Measurements from ENCODE around the gene CCL15. TPM values are rescaled to one million over a fixed set of nuclear protein-coding genes. Genes with fewer than 3 reads are reported as not detected.
A peak's percentile ranks its signal among the peaks of the same experiment; 100 is the strongest.

The CCL15 gene
- total and polyA plus RNA-seq, 2 donors (not counting 3 experiments of a cell fraction or from before 2014, with no cell fraction given), result not detected

DNA sequence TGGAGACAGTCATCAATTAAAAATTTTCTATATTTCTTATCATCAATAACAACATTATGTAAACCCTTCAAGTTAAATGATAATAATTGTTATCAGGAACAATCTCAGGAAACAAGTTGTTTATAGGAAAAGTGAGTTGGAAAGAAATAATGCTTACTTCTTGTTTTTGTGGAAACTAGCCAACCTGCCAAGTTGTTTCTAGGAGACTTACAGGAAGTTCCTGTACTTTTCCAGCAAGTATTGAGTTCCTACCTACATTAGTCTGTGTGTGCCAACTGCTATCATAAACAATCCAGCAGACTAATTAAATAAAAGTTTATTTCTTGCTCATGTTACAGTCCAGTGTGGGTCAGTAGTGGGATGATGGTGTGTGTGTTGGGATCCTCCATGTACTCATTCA lies 13.2 kb downstream of the CCL15 start:
- dilution Hi-C loops (cut with MboI; ENCODE audit: extremely low pct_ligation_motif_present, low sequenced_read_pairs), result no loop called here
- Histone ChIP-seq H3K79me2 (ENCODE audit: control insufficient read depth, insufficient read depth, low read length) (no peaks in the 10 kb centered on the region), H3K9me1 (replicated peaks; ENCODE audit: control insufficient read depth, extremely low read depth, insufficient read depth, low read length) (no peaks in the 10 kb centered on the region), H4K20me1 (replicated peaks; ENCODE audit: control insufficient read depth, extremely low read depth, insufficient read depth, low read length) (no peaks in the 10 kb centered on the region), H3K27ac (ENCODE audit: insufficient read depth, low read depth, low read length) (peak overlapping the region; percentile 49), H3K9ac (replicated peaks; ENCODE audit: extremely low read depth, insufficient read depth, low read length) (no peak overlapping the region), H3K4me3 (replicated peaks in 1 of 3; ENCODE audit: insufficient read depth in 1 of 3, low read depth in 1 of 3, low read length in 3 of 3) (no peak overlapping the region), H3K36me3 (ENCODE audit: control insufficient read depth in 2 of 2, extremely low read depth in 1 of 2, insufficient read depth in 2 of 2, low read length in 2 of 2) (peaks cover 0 to 4% of the 10 kb centered on the region in 2 experiments), H3K9me3 (replicated peaks; ENCODE audit: control insufficient read depth, insufficient read depth, low read length) (no peaks in the 10 kb centered on the region), H3K4me2 (ENCODE audit: insufficient read depth, low read length) (peak overlapping the region; percentile 4), H2AFZ (ENCODE audit: low read depth, low read length) (peak overlapping the region; percentile 2), H3K4me1 (ENCODE audit: control insufficient read depth, extremely low read depth, insufficient read depth, low read length) (peaks cover 33% of the 10 kb centered on the region), H3K27me3 (ENCODE audit: control insufficient read depth in 2 of 2, insufficient read depth in 2 of 2, low read length in 2 of 2) (no peaks in the 10 kb centered on the region)
- ChIA-PET CTCF (interaction anchor here (1.1 to 2.3 kb wide), 3 partner anchors 12 to 21 kb away, joined by 3 to 24 read pairs (median 6); no protein-coding TSS in a partner anchor), POLR2A (no interaction called here)
- DNase-seq (ENCODE audit: low read depth, low spot score) (peak; percentile 89), FAIRE-seq (no peak)
- intact Hi-C loops (cut with micrococcal nuclease), result loop anchor here (1.0 kb wide), 1 partner anchor 15 kb away; no protein-coding TSS in a partner anchor
- no peak for TF ChIP-seq MYC (IDR thresholded peaks at IDR 0.05; ENCODE audit: low read depth, low read length)
- TF ChIP-seq GATA2 (IDR thresholded peaks at IDR 0.05; ENCODE audit: insufficient read depth, insufficient read length, low read depth, low read length), result peak; percentile 79
- TF ChIP-seq POLR2AphosphoS5 (IDR thresholded peaks at IDR 0.05; ENCODE audit: insufficient read depth, low read depth, low read length), result peak; percentile 63
- TF ChIP-seq POLR2A (IDR thresholded peaks at IDR 0.05; ENCODE audit: low read depth, low read length), result no peak
- peak; percentile 35 for TF ChIP-seq JUN (IDR thresholded peaks at IDR 0.05; ENCODE audit: borderline replicate concordance, insufficient read depth, insufficient read length, low read depth)
- peak; percentile 25 for TF ChIP-seq FOS (IDR thresholded peaks at IDR 0.05; ENCODE audit: borderline replicate concordance, insufficient read depth, low read length)
- TF ChIP-seq MAX (IDR thresholded peaks at IDR 0.05; ENCODE audit: insufficient read depth, insufficient read length), result no peak
- TF ChIP-seq, protein P1, sequence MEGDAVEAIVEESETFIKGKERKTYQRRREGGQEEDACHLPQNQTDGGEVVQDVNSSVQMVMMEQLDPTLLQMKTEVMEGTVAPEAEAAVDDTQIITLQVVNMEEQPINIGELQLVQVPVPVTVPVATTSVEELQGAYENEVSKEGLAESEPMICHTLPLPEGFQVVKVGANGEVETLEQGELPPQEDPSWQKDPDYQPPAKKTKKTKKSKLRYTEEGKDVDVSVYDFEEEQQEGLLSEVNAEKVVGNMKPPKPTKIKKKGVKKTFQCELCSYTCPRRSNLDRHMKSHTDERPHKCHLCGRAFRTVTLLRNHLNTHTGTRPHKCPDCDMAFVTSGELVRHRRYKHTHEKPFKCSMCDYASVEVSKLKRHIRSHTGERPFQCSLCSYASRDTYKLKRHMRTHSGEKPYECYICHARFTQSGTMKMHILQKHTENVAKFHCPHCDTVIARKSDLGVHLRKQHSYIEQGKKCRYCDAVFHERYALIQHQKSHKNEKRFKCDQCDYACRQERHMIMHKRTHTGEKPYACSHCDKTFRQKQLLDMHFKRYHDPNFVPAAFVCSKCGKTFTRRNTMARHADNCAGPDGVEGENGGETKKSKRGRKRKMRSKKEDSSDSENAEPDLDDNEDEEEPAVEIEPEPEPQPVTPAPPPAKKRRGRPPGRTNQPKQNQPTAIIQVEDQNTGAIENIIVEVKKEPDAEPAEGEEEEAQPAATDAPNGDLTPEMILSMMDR (IDR thresholded peaks at IDR 0.05; ENCODE audit: extremely low read depth in 1 of 2, insufficient read depth in 1 of 2, low read depth in 1 of 2, low read length in 2 of 2), result no peak
- TF ChIP-seq EZH2 (IDR thresholded peaks at IDR 0.05; ENCODE audit: borderline replicate concordance, low read depth, low read length, severe bottlenecking), result no peak
- BruUV-seq (replicated peaks), result no TSS peak

Data from endothelial cell of umbilical vein (primary cell).